IMR-90 (cell line): ENCODE data around the gene NR4A2. TPM values are rescaled to one million over a fixed set of nuclear protein-coding genes. Genes with fewer than 3 reads are reported as not detected.

Experiments
- ATAC-seq: fragments of 200-7000 bp; cut with Tn5 transposase; 2 replicates; pipeline ENCODE4 v1.9.1; 2020; ENCODE audit warnings: low read depth, mild to moderate bottlenecking, moderate library complexity
- BruUV-seq: library from RNA; stranded (reverse); fragments of 400-500 nt; replicated peaks from 2 replicates; lab custom pipeline; 2021; lab: Mats Ljungman, UMichigan
- CTCF ChIA-PET: fragments of 300-600 bp; formaldehyde crosslinking; extraction: SDS; loops from one replicate; lab custom pipeline; 2021; ENCODE audit warnings: antibody characterized with exemption; lab: Yijun Ruan, JAX
- POLR2A ChIA-PET: fragments of 300-600 bp; sonication (Branson Sonifier 250); formaldehyde crosslinking; loops from one replicate; lab custom pipeline; 2022; ENCODE audit warnings: antibody characterized with exemption; ENCODE audit not compliant: unreplicated experiment; lab: Charles Lee
- DNase-seq: peaks from one replicate; pipeline ENCODE4 v3.0.0; 2013
- H2AFZ ChIP-seq: replicated peaks from 2 replicates; pipeline ENCODE3; 2013; ENCODE audit warnings: low read length, mild to moderate bottlenecking; ENCODE audit not compliant: poor library complexity
- H2AK5ac ChIP-seq: 2 replicates; pipeline ENCODE4 v1.6.1; 2013; ENCODE audit warnings: low read depth, low read length, inconsistent platforms
- H2AK9ac ChIP-seq: replicated peaks from 2 replicates; pipeline ENCODE3; 2013; ENCODE audit warnings: mild to moderate bottlenecking, low read depth, low read length, moderate library complexity; ENCODE audit not compliant: poor library complexity
- H2BK120ac ChIP-seq: 2 replicates; pipeline ENCODE4 v1.6.1; 2013; ENCODE audit warnings: low read depth, low read length, inconsistent platforms
- H2BK15ac ChIP-seq: 3 replicates; pipeline ENCODE4 v1.6.1; 2013; ENCODE audit warnings: low read depth, low read length, inconsistent platforms
- H2BK20ac ChIP-seq: 2 replicates; pipeline ENCODE4 v1.6.1; 2013; ENCODE audit warnings: low read depth, mild to moderate bottlenecking, inconsistent platforms, low read length, moderate library complexity
- H2BK5ac ChIP-seq: 2 replicates; pipeline ENCODE4 v1.6.1; 2013; ENCODE audit warnings: mild to moderate bottlenecking, low read depth, low read length, inconsistent platforms; ENCODE audit not compliant: poor library complexity, severe bottlenecking
- H3K14ac ChIP-seq: replicated peaks from 2 replicates; pipeline ENCODE4 v1.6.1; 2013; ENCODE audit warnings: low read depth, low read length, inconsistent platforms
- H3K18ac ChIP-seq: 2 replicates; pipeline ENCODE4 v1.6.1; 2013; ENCODE audit warnings: low read depth, low read length, control low read depth
- H3K23ac ChIP-seq: 2 replicates; pipeline ENCODE4 v1.6.1; 2013; ENCODE audit warnings: low read depth, low read length, inconsistent platforms
- H3K27ac ChIP-seq: 2 replicates; pipeline ENCODE4 v1.5.1; 2013; ENCODE audit warnings: mild to moderate bottlenecking, control low read depth, low read length; ENCODE audit not compliant: insufficient read depth
- H3K27me3 ChIP-seq: 2 replicates; pipeline ENCODE4 v1.6.1; 2013; ENCODE audit warnings: low read length; ENCODE audit not compliant: control insufficient read depth, insufficient read depth
- H3K36me3 ChIP-seq: 2 replicates; pipeline ENCODE4 v1.6.1; 2013; ENCODE audit warnings: low read length, mixed read lengths; ENCODE audit not compliant: control insufficient read depth, insufficient read depth
- H3K4ac ChIP-seq: 2 replicates; pipeline ENCODE4 v1.6.1; 2013; ENCODE audit warnings: low read depth, low read length, inconsistent platforms
- H3K4me1 ChIP-seq: 2 replicates; pipeline ENCODE4 v1.6.1; 2013; ENCODE audit warnings: low read length, mixed read lengths; ENCODE audit not compliant: control insufficient read depth, insufficient read depth
- H3K4me2 ChIP-seq: 2 replicates; pipeline ENCODE4 v1.6.1; 2013; ENCODE audit warnings: low read depth, mild to moderate bottlenecking, control low read depth, low read length, moderate library complexity
- H3K4me3 ChIP-seq: 2 replicates; pipeline ENCODE4 v1.5.1; 2013; ENCODE audit warnings: low read depth, mild to moderate bottlenecking, control low read depth, low read length, moderate library complexity; ENCODE audit not compliant: insufficient read depth
- H3K56ac ChIP-seq: 2 replicates; pipeline ENCODE4 v1.6.1; 2013; ENCODE audit warnings: low read length, inconsistent platforms; ENCODE audit not compliant: insufficient read depth; ENCODE audit errors: extremely low read depth
- H3K79me1 ChIP-seq, 2 experiments: 2 replicates each; pipeline ENCODE4 v1.6.1; 2013; ENCODE audit warnings: low read length in 2 of 2, inconsistent platforms in 1 of 2, low read depth in 1 of 2
- H3K9ac ChIP-seq: 2 replicates; pipeline ENCODE4 v1.6.1; 2013; ENCODE audit warnings: low read depth, low read length, control low read depth
- H3K9me1 ChIP-seq: 2 replicates; pipeline ENCODE4 v1.6.1; 2013; ENCODE audit warnings: low read length, inconsistent platforms; ENCODE audit not compliant: insufficient read depth
- H3K9me3 ChIP-seq: 2 replicates; pipeline ENCODE4 v1.6.1; 2013; ENCODE audit warnings: low read length; ENCODE audit not compliant: control insufficient read depth, insufficient read depth
- H4K20me1 ChIP-seq: 2 replicates; pipeline ENCODE4 v1.6.1; 2013; ENCODE audit warnings: low read length, inconsistent platforms; ENCODE audit not compliant: insufficient read depth
- H4K5ac ChIP-seq: 2 replicates; pipeline ENCODE4 v1.6.1; 2013; ENCODE audit warnings: mild to moderate bottlenecking, low read depth, low read length, control low read depth
- H4K8ac ChIP-seq, 2 experiments: 2 replicates each; pipeline ENCODE4 v1.6.1; 2013; ENCODE audit warnings: low read depth in 2 of 2, low read length in 2 of 2, control low read depth in 1 of 2, inconsistent platforms in 1 of 2
- H4K91ac ChIP-seq: 2 replicates; pipeline ENCODE4 v1.6.1; 2013; ENCODE audit warnings: low read depth, low read length, inconsistent platforms; ENCODE audit not compliant: insufficient read depth
- CEBPB ChIP-seq: IDR thresholded peaks from 2 replicates; pipeline ENCODE4 v1.6.1; 2012; ENCODE audit warnings: low read depth, low read length, improper control_type of control experiment
- MXI1 ChIP-seq: IDR thresholded peaks from 2 replicates; pipeline ENCODE4 v1.6.1; 2012; ENCODE audit warnings: low read depth, mild to moderate bottlenecking, low read length, moderate library complexity, borderline replicate concordance
- RFX5 ChIP-seq: IDR thresholded peaks from 2 replicates; pipeline ENCODE4 v1.8.0; 2012; ENCODE audit warnings: low read depth, mild to moderate bottlenecking, low read length, moderate library complexity
- USF2 ChIP-seq: fragments of 150-350 bp; IDR thresholded peaks from 2 replicates; pipeline ENCODE4 v1.6.1; 2017; ENCODE audit warnings: mild to moderate bottlenecking, antibody characterized with exemption, low read length, low read depth
- WGBS, 2 experiments: methylation state at CpG; one replicate each; pipeline versions ENCODE4 v1.1.5 to v1.1.7; 2013; ENCODE audit warnings: missing lambda C conversion rate in 2 of 2; ENCODE audit not compliant: insufficient read length in 1 of 2; ENCODE audit errors: extremely low coverage in 2 of 2; 5-methylcytosine and 5-hydroxymethylcytosine counted together
- dilution Hi-C: fragments of 300-500 bp; cut with HindIII; formaldehyde crosslinking; loops from one replicate; pipeline ENCODE4 v1.14.3; 2018; ENCODE audit warnings: low sequenced_read_pairs; ENCODE audit not compliant: unreplicated experiment
- in situ Hi-C: fragments of 300-500 bp; cut with MboI; formaldehyde crosslinking; loops from 3 replicates; pipeline ENCODE4 v1.14.3; 2019; ENCODE audit warnings: low sequenced_read_pairs, inconsistent platforms, mixed read lengths
- intact Hi-C: fragments of 100-400 bp; cut with micrococcal nuclease; formaldehyde crosslinking; loops from 2 replicates; pipeline ENCODE4 v1.10.0; 2022
- polyA plus RNA-seq, 3 experiments: library from polyadenylated mRNA; depleted of rRNA; stranded (reverse); fragments of >200 nt; gene quantifications; 2 replicates each; pipeline ENCODE4 v1.2.3, GENCODE V29; 2012; ENCODE audit warnings: low replicate concordance in 1 of 3
- total RNA-seq: library from RNA; depleted of rRNA; stranded (reverse); fragments of >200 nt; gene quantifications from 2 replicates; pipeline ENCODE4 v1.2.3, GENCODE V29; 2012

Gene NR4A2
- total and polyA plus RNA-seq, 2 of the 4 experiments (the other 2 are of a cell fraction) = 0.72 to 2.3 TPM

DNA sequence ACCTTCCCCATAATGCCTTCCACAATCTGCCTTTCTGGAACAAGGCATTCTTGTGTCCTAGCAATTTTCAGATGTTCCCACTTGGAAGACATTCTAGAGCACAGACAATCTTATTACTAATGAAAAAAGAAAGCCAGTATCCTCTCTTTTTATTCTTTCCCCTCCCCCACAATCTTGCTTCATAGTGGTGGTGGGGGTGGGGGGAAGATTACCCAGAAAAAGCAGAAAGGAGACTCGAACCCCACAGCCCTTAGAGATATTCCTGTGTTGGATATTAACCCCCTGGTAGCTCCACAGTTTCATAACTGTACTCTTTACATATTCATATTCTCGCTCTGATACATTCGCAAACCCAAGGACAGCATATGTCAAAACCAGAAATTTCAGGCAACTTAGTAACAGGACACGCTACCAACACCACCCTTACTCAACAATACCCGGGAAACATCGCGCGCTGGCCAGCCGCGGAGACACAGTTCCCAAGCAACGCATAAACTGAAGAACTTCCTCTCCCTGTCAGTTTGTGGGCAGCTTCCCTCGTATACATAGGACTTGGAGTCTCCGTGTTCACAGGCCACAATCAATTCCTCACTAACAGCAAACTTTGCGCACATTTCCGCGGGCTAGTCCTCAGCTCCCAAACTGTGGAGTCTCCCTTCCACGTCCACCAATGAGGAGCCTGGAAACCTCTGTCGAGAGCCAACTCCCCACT, 793 bp downstream of the NR4A2 start:
- Histone ChIP-seq H4K8ac (no peak overlapping the region), H3K18ac (no peak overlapping the region), H3K4me1 (no peaks in the 10 kb centered on the region; the same call in none of the 2 replicates), H4K20me1 (no peaks in the 10 kb centered on the region), H2AFZ (peak overlapping the region; percentile 93), H3K9me1 (no peaks in the 10 kb centered on the region), H3K4me2 (peak overlapping the region; percentile 90), H3K9me3 (no peaks in the 10 kb centered on the region), H3K56ac (no peak overlapping the region), H3K27ac (peak overlapping the region; percentile 2), H3K4ac (no peak overlapping the region), H2BK5ac (no peak overlapping the region), H2BK15ac (no peak overlapping the region), H4K5ac (no peak overlapping the region), H2AK9ac (no peak overlapping the region), H3K23ac (peak overlapping the region; percentile 70; the same call in 1 of the 2 replicates), H3K79me1 (peaks cover 11 to 15% of the 10 kb centered on the region in 2 experiments; a peak in 3 of 4 replicates), H3K9ac (peak overlapping the region; percentile 58), H2AK5ac (no peak overlapping the region), H4K91ac (no peak overlapping the region), H3K36me3 (peaks cover 20% of the 10 kb centered on the region), H3K27me3 (no peaks in the 10 kb centered on the region), H3K4me3 (peak overlapping the region; percentile 88), H3K14ac (no peak overlapping the region; the same call in 1 of the 2 replicates), H2BK20ac (no peak overlapping the region), H2BK120ac (no peak overlapping the region)
- ChIA-PET POLR2A (no interaction called here), CTCF (no interaction called here)
- no TSS peak for BruUV-seq
- TF ChIP-seq CEBPB (peak; percentile 25; the same call in 1 of the 2 replicates), MXI1 (no peak), USF2 (peak; percentile 4; the same call in 1 of the 2 replicates), RFX5 (no peak)
- dilution Hi-C loops = no loop called here
- DNase-seq = peak; percentile 77
- WGBS, 2 experiments = 1% methylated on average over 15 of the region's 18 CpGs; no CpG with 5 or more reads in 1 of the 2 experiments
- in situ Hi-C loops = loop anchor here (25.0 kb wide), 3 partner anchors 256 to 1531 kb away; no protein-coding TSS in a partner anchor
- ATAC-seq = peak; percentile 8
- intact Hi-C loops = loop anchor here (5.0 to 10.0 kb wide), 3 partner anchors 133 to 954 kb away; no protein-coding TSS in a partner anchor
